Measurements from ENCODE around the gene GGT7. TPM values are rescaled to one million over a fixed set of nuclear protein-coding genes. Genes with fewer than 3 reads are reported as not detected.
"Not testable (repeated sequence)": the region's sequence is repeated elsewhere in the genome, so short reads cannot be mapped to it uniquely, and the experiment has no call there.

GGT7 gene
- total RNA-seq, 1 donor from 2014 or later: 62.7 TPM

DNA sequence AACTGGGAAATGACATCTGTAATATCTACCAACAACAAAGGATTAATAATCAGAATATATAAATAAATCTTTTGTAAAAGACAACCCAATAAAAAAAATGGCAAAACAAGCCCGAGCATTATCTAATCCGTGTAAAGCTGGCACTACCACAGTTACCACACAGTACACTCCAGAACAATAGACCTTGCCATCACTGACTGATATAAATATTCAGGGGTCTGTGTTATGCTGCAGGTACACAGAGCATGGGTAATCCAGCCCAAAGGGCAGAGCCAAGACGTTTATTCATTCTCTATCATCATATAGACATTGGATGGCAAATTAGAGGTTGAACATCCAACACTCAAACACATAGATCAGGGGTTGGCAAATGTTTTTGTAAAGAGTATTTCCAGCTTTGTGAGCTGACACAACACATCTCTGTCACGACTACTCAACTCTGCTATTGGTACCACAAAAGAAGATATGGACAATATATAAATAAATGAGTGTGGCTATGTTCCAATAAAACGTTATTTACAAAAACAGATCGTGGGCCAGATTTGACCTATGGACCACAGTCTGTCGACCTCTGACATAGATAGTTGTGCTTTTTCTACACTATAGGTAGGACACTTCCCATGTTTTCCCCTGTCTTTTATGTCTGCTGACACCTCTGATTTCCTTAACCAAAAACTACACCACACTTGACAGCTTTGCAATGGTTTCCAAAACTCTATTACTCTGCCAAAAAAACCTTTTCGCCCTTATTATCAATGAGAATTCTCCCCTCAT, 51.7 kb downstream of the GGT7 start:
- H3K36me3 Mint-ChIP-seq: peaks cover 24% of the 10 kb centered on the region
- H3K27ac Mint-ChIP-seq: no peak overlapping the region
- TF ChIP-seq CTCF (conservative IDR thresholded peaks at IDR 0.05): no peak
- peaks cover 47% of the 10 kb centered on the region for H3K4me1 Mint-ChIP-seq (ENCODE audit: unreplicated experiment)
- no peak for DNase-seq (ENCODE audit: extremely low spot score, unreplicated experiment)
- H3K27me3 Mint-ChIP-seq: no peaks in the 10 kb centered on the region
- no peaks in the 10 kb centered on the region for H3K9me3 Mint-ChIP-seq
- no peak overlapping the region for H3K4me3 Mint-ChIP-seq

GRCh38 chr20:34817801-34818200, 54.9 kb downstream of the GGT7 start:
- Mint-ChIP-seq H3K27me3 (no peaks in the 10 kb centered on the region), H3K9me3 (no peaks in the 10 kb centered on the region), H3K27ac (no peak overlapping the region), H3K36me3 (peaks cover 15% of the 10 kb centered on the region), H3K4me3 (no peak overlapping the region), H3K4me1 (ENCODE audit: unreplicated experiment) (peaks cover 44% of the 10 kb centered on the region)
- no peak for TF ChIP-seq CTCF (conservative IDR thresholded peaks at IDR 0.05)
- no peak for DNase-seq (ENCODE audit: extremely low spot score, unreplicated experiment)

DNA sequence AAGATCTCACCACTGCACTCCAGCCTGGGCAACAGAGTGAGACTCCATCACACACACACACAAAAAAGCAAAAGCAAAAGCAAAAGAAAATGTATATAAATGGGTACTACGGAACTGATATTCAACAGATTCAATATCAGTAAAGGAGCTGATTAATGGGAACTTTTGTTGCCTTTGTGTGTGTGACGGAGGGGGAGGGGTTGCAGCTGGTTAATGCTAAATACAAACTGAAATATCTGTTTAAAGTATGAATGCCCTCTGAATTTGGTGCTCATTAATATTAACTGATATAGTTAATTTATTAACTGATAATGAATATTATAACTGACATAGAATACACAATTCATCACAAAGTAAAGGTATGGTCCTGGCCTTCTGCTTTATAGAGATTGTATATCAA, 55.6 kb downstream of the GGT7 start:
- H3K4me3 Mint-ChIP-seq: no peak overlapping the region
- DNase-seq (ENCODE audit: extremely low spot score, unreplicated experiment): no peak
- no peaks in the 10 kb centered on the region for H3K27me3 Mint-ChIP-seq
- no peaks in the 10 kb centered on the region for H3K9me3 Mint-ChIP-seq
- TF ChIP-seq CTCF (conservative IDR thresholded peaks at IDR 0.05): no peak
- peaks cover 10% of the 10 kb centered on the region for H3K36me3 Mint-ChIP-seq
- H3K4me1 Mint-ChIP-seq (ENCODE audit: unreplicated experiment): peaks cover 39% of the 10 kb centered on the region
- H3K27ac Mint-ChIP-seq: no peak overlapping the region

- Mint-ChIP-seq H3K27ac (no peak overlapping the region), H3K9me3 (no peaks in the 10 kb centered on the region), H3K36me3 (no peaks in the 10 kb centered on the region), H3K27me3 (no peaks in the 10 kb centered on the region), H3K4me3 (no peak overlapping the region), H3K4me1 (ENCODE audit: unreplicated experiment) (peaks cover 26% of the 10 kb centered on the region)
- TF ChIP-seq CTCF (conservative IDR thresholded peaks at IDR 0.05): no peak
- DNase-seq (ENCODE audit: extremely low spot score, unreplicated experiment): no peak
These were observed 57.0 kb downstream of the GGT7 start for GRCh38 chr20:34815636-34816035.

DNA sequence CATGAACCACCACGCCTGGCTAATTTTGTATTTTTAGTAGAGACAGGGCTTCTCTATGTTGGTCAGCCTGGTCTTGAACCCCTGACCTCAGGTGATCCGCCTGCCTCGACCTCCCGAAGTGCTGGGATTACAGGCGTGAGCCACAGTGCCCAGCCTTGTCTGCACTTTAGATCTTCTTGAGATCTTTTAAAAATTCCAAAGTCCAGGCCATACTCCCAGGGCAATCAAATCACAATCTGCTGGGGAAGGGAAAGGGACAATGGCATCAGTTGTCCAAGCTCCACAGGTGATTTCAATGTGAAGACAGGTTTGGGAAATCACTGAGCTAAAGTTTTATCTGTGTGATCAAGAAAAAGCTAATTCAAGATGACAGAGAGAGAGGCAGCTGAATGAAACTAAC, 64.1 kb downstream of the GGT7 start:
- H3K9me3 Mint-ChIP-seq: no peaks in the 10 kb centered on the region
- H3K36me3 Mint-ChIP-seq: peaks cover 12% of the 10 kb centered on the region
- H3K27ac Mint-ChIP-seq: no peak overlapping the region
- H3K4me1 Mint-ChIP-seq (ENCODE audit: unreplicated experiment): peaks cover 5% of the 10 kb centered on the region
- no peak for DNase-seq (ENCODE audit: extremely low spot score, unreplicated experiment)
- TF ChIP-seq CTCF (conservative IDR thresholded peaks at IDR 0.05): no peak
- no peaks in the 10 kb centered on the region for H3K27me3 Mint-ChIP-seq
- H3K4me3 Mint-ChIP-seq: no peak overlapping the region

DNA sequence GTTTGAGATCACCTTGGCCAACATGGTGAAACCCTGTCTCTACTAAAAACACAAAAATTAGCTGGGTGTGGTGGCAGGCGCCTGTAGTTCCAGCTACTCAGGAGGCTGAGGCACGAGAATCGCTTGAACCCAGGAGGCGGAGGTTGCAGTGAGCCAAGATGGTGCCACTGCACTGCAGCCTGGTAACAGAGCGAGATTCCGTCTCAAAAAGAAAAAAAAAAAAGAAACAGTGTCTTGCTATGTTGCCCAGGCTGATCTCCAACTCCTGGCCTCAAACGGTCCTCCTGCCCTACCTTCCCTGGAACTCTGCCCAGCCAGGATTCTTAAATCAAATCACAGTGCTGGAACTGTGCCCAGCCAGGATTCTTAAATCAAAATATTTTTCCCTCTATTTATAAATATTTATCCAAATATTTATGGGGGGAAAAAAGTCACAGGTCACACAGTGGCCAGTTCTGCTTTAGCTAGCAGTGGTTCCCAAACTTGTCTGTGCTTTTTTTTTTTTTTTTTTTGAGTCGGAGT, 64.7 kb downstream of the GGT7 start:
- H3K36me3 Mint-ChIP-seq: peaks cover 12% of the 10 kb centered on the region
- not testable (repeated sequence) for H3K4me1 Mint-ChIP-seq (ENCODE audit: unreplicated experiment); H3K27ac Mint-ChIP-seq; H3K4me3 Mint-ChIP-seq; DNase-seq (ENCODE audit: extremely low spot score, unreplicated experiment); H3K27me3 Mint-ChIP-seq; H3K9me3 Mint-ChIP-seq

Data from type B pancreatic cell (in vitro differentiated cells).